ENCODE measurements around the gene GTPBP4. TPM values are rescaled to one million over a fixed set of nuclear protein-coding genes. Genes with fewer than 3 reads are reported as not detected.

Gene GTPBP4
- total RNA-seq, 2 donors from 2014 or later, result 22.7 to 35.6 TPM

- no peak for DNase-seq
- intact Hi-C loops (cut with DNase I, micrococcal nuclease), result no loop called here
- ATAC-seq, result no peak
Observed at GRCh38 chr10:964321-964987, 23.8 kb upstream of the GTPBP4 start.

- intact Hi-C loops (cut with DNase I, micrococcal nuclease), result no loop called here
- ATAC-seq (no peak), DNase-seq (no peak)
Observed at GRCh38 chr10:964988-965417, 23.2 kb upstream of the GTPBP4 start.

GRCh38 chr10:966466-967235, 21.6 kb upstream of the GTPBP4 start:
- intact Hi-C loops (cut with DNase I, micrococcal nuclease), result no loop called here
- ATAC-seq (no peak), DNase-seq (no peak)

- intact Hi-C loops (cut with DNase I, micrococcal nuclease), result no loop called here
- DNase-seq, result no peak
Observed at GRCh38 chr10:968546-969199, 19.6 kb upstream of the GTPBP4 start.

GRCh38 chr10:969473-970150, 18.6 kb upstream of the GTPBP4 start:
- no peak for ATAC-seq
- intact Hi-C loops (cut with DNase I, micrococcal nuclease), result no loop called here
- no peak for DNase-seq

More at GRCh38 chr10:968546-969199, 19.6 kb upstream of the GTPBP4 start:
- ATAC-seq, result no peak

GRCh38 chr10:970311-971149, 17.7 kb upstream of the GTPBP4 start:
- ATAC-seq, result peak; percentile 87
- peak; percentile 24 to 40 for DNase-seq
- intact Hi-C loops (cut with DNase I, micrococcal nuclease), result no loop called here

GRCh38 chr10:971150-971542, 17.1 kb upstream of the GTPBP4 start:
- DNase-seq (no peak), ATAC-seq (peak; percentile 39)
- intact Hi-C loops (cut with DNase I, micrococcal nuclease), result no loop called here

- intact Hi-C loops (cut with DNase I, micrococcal nuclease), result no loop called here
- DNase-seq (peak; percentile 38 to 43), ATAC-seq (peak; percentile 89)
Observed at GRCh38 chr10:971613-972012, 16.6 kb upstream of the GTPBP4 start.

GRCh38 chr10:972763-973162, 15.5 kb upstream of the GTPBP4 start:
- ATAC-seq (no peak), DNase-seq (no peak)
- intact Hi-C loops (cut with DNase I, micrococcal nuclease), result no loop called here

- intact Hi-C loops (cut with DNase I, micrococcal nuclease), result no loop called here
- ATAC-seq (no peak), DNase-seq (no peak)
Observed at GRCh38 chr10:974038-974784, 14.0 kb upstream of the GTPBP4 start.

- no peak for ATAC-seq
- DNase-seq, result no peak
- intact Hi-C loops (cut with DNase I, micrococcal nuclease), result no loop called here
Observed at GRCh38 chr10:974785-975074, 13.5 kb upstream of the GTPBP4 start.

- DNase-seq, result no peak
- ATAC-seq, result no peak
Observed at GRCh38 chr10:976316-976715, 11.9 kb upstream of the GTPBP4 start.

GRCh38 chr10:978826-979421, 9.3 kb upstream of the GTPBP4 start:
- intact Hi-C loops (cut with DNase I, micrococcal nuclease), result no loop called here
- no peak for DNase-seq
- no peak for ATAC-seq

More at GRCh38 chr10:976316-976715, 11.9 kb upstream of the GTPBP4 start:
- intact Hi-C loops (cut with DNase I, micrococcal nuclease), result no loop called here

- no peak for DNase-seq
- intact Hi-C loops (cut with DNase I, micrococcal nuclease), result no loop called here
- no peak for ATAC-seq
Observed at GRCh38 chr10:980468-981093, 7.7 kb upstream of the GTPBP4 start.

- no peak for DNase-seq
- intact Hi-C loops (cut with DNase I, micrococcal nuclease), result no loop called here
- ATAC-seq, result no peak
Observed at GRCh38 chr10:983401-983800, 4.8 kb upstream of the GTPBP4 start.

GRCh38 chr10:983971-984655, 4.1 kb upstream of the GTPBP4 start:
- ATAC-seq (no peak), DNase-seq (no peak)
- intact Hi-C loops (cut with DNase I, micrococcal nuclease), result no loop called here

- intact Hi-C loops (cut with DNase I, micrococcal nuclease), result no loop called here
- ATAC-seq (no peak), DNase-seq (no peak)
Observed at GRCh38 chr10:985361-985760, 2.9 kb upstream of the GTPBP4 start.

All from left colon (tissue), 2 donors.